HepG2 (cell line): Measurements from ENCODE around the gene MMP10. TPM values are rescaled to one million over a fixed set of nuclear protein-coding genes. Genes with fewer than 3 reads are reported as not detected.

ENCODE experiments used
- ATAC-seq: fragments of 200-7000 bp; cut with Tn5 transposase; 3 replicates; pipeline ENCODE4 v1.9.1; 2020; ENCODE audit warnings: mild to moderate bottlenecking, moderate library complexity
- Bru-seq: library from RNA; stranded (reverse); fragments of 400-500 nt; gene quantifications from one replicate; lab custom pipeline; 2021; lab: Mats Ljungman, UMichigan
- BruChase-seq, 2 experiments: library from RNA; stranded (reverse); fragments of 400-500 nt; gene quantifications; one replicate each; lab custom pipeline; 2021; lab: Mats Ljungman, UMichigan
- BruUV-seq: library from RNA; stranded (reverse); fragments of 400-500 nt; replicated peaks from 2 replicates; lab custom pipeline; 2021; lab: Mats Ljungman, UMichigan
- CTCF ChIA-PET: fragments of 300-600 bp; formaldehyde crosslinking; extraction: SDS; loops from one replicate; lab custom pipeline; 2021; ENCODE audit warnings: low total read pairs, inconsistent platforms, low intra/inter-chr PET ratio; lab: Yijun Ruan, JAX
- POLR2A ChIA-PET: fragments of 350-600 bp; sonication (Branson Sonifier 250); formaldehyde crosslinking; loops from one replicate; lab custom pipeline; 2020; ENCODE audit warnings: antibody characterized with exemption, inconsistent platforms; lab: Yijun Ruan, JAX
- DNase-seq: peaks from one replicate; pipeline ENCODE4 v3.0.0-alpha.2; 2015; ENCODE audit warnings: low spot score
- FAIRE-seq: peaks from 3 replicates; lab custom pipeline; 2011; peaks lifted over from hg19 to GRCh38; lab: Jason Lieb, UNC
- H2AFZ ChIP-seq: one replicate; pipeline ENCODE4 v1.6.1; 2011; ENCODE audit warnings: low read length, inconsistent platforms
- H3K27ac ChIP-seq: fragments of 300-600 bp; 3 replicates; pipeline ENCODE4 v1.8.0; 2011; ENCODE audit warnings: mixed run types, mild to moderate bottlenecking, mixed read lengths, low read length, inconsistent platforms; ENCODE audit not compliant: insufficient read depth; ENCODE audit errors: extremely low read length
- H3K27me3 ChIP-seq, 2 experiments: fragments of 200-600 bp in 1 of 2; 2 replicates in 1 of 2; 3 replicates in 1 of 2; pipeline versions ENCODE4 v1.6.0 to v1.8.0; 2011; ENCODE audit warnings: low read length in 2 of 2, mild to moderate bottlenecking in 2 of 2, moderate library complexity in 2 of 2, inconsistent platforms in 1 of 2; ENCODE audit not compliant: insufficient read depth in 2 of 2, control insufficient read depth in 1 of 2
- H3K36me3 ChIP-seq, 2 experiments: fragments of 200-600 bp in 1 of 2; replicated peaks in 1 of 2; 2 replicates in 1 of 2; 3 replicates in 1 of 2; pipeline versions ENCODE4 v1.5.1 to v1.8.0; 2011; ENCODE audit warnings: low read length in 2 of 2, inconsistent platforms in 1 of 2; ENCODE audit not compliant: insufficient read depth in 2 of 2, control insufficient read depth in 1 of 2
- H3K4me1 ChIP-seq: 2 replicates; pipeline ENCODE4 v1.5.1; 2012; ENCODE audit warnings: low read length, inconsistent platforms; ENCODE audit not compliant: insufficient read depth
- H3K4me2 ChIP-seq: 2 replicates; pipeline ENCODE4 v1.6.0; 2011; ENCODE audit warnings: low read depth, low read length, inconsistent platforms
- H3K4me3 ChIP-seq, 3 experiments: fragments of 200-600 bp in 1 of 3; sonication (generic), shearing (Covaris generic) in 1 of 3; replicated peaks in 1 of 3; 2 replicates each; pipeline ENCODE4 v1.5.1; 2011 to 2016; ENCODE audit warnings: low read length in 3 of 3, inconsistent platforms in 2 of 3, low read depth in 2 of 3, mild to moderate bottlenecking in 2 of 3, control low read depth in 1 of 3, mixed read lengths in 1 of 3; ENCODE audit not compliant: insufficient read depth in 1 of 3
- H3K79me2 ChIP-seq: one replicate; pipeline ENCODE4 v1.6.1; 2011; ENCODE audit warnings: low read length, inconsistent platforms; ENCODE audit not compliant: insufficient read depth
- H3K9ac ChIP-seq: 2 replicates; pipeline ENCODE4 v1.6.0; 2011; ENCODE audit warnings: mild to moderate bottlenecking, low read depth, low read length, inconsistent platforms; ENCODE audit not compliant: insufficient read depth
- H3K9me3 ChIP-seq: 2 replicates; pipeline ENCODE4 v1.5.1; 2012; ENCODE audit warnings: mild to moderate bottlenecking, low read length
- H4K20me1 ChIP-seq: 2 replicates; pipeline ENCODE4 v1.6.0; 2011; ENCODE audit warnings: inconsistent platforms, mild to moderate bottlenecking, low read length, moderate library complexity; ENCODE audit not compliant: insufficient read depth
- WGBS: methylation state at CpG from one replicate; pipeline ENCODE4 v1.1.6; 2017; ENCODE audit warnings: low lambda C conversion rate; 5-methylcytosine and 5-hydroxymethylcytosine counted together
- in situ Hi-C: cut with HindIII; loops from 2 replicates; pipeline ENCODE4 v1.10.0; 2017; ENCODE audit warnings: low pct_unique_long_range_greater_than_20kb; ENCODE audit not compliant: extremely low pct_ligation_motif_present
- intact Hi-C: fragments of 100-400 bp; cut with micrococcal nuclease; formaldehyde crosslinking; loops from one replicate; pipeline ENCODE4 v1.10.0; 2022; ENCODE audit not compliant: unreplicated experiment
- long read RNA-seq, 2 experiments: library from RNA in 1 of 2; library from polyadenylated mRNA in 1 of 2; stranded (forward) in 1 of 2; unstranded in 1 of 2; transcript quantifications; one replicate each; pipeline ENCODE4 v2.0.0, GENCODE V29; 2019 to 2022
- polyA minus RNA-seq, 3 experiments: library from RNA; depleted of rRNA, polyadenylated mRNA; stranded (reverse); fragments of >200 nt; gene quantifications; 2 replicates each; pipeline ENCODE4 v1.2.3, GENCODE V29; 2011; ENCODE audit warnings: low replicate concordance in 1 of 3
- polyA plus RNA-seq, 8 experiments: library from polyadenylated mRNA; depleted of rRNA in 3 of 8; stranded (reverse) in 7 of 8; unstranded in 1 of 8; fragments of >200 nt; fragmentation: Illumina TruSeq in 4 of 8; extraction: Trizol in 4 of 8; gene quantifications; 2 replicates each; pipeline versions ENCODE4 v1.2.1 to v1.2.3, GENCODE V29; 2011 to 2016; ENCODE audit warnings: low read depth in 4 of 8, missing spikeins in 1 of 8, mixed read lengths in 1 of 8; ENCODE audit not compliant: insufficient read depth in 1 of 8
- total RNA-seq, 5 experiments: library from RNA; depleted of rRNA; stranded (reverse); fragments of >200 nt; fragmentation: Illumina TruSeq; extraction: Trizol; gene quantifications; 2 replicates each; pipeline ENCODE4 v1.2.3, GENCODE V29; 2016; ENCODE audit warnings: low read depth in 1 of 5
- TF ChIP-seq, protein P1 (sequence below): sonication (generic); formaldehyde crosslinking; IDR thresholded peaks from 2 replicates; pipeline ENCODE4 v1.5.0; 2020; ENCODE audit warnings: mild to moderate bottlenecking, missing genetic modification reagents, moderate library complexity
- TF ChIP-seq, protein P2 (sequence below): sonication (generic); formaldehyde crosslinking; IDR thresholded peaks from 2 replicates; pipeline ENCODE4 v1.5.0; 2020; ENCODE audit warnings: mild to moderate bottlenecking, missing genetic modification reagents, borderline replicate concordance

The MMP10 gene
- total RNA-seq (2016; rRNA removed; fragmentation: Illumina TruSeq; extraction: Trizol) (not detected in 2 replicates), polyA plus RNA-seq (2011; rRNA removed) (0.03 and 0.18 TPM in 2 replicates), polyA minus RNA-seq (2011; rRNA and poly(A)+ RNA removed; ENCODE audit: low replicate concordance) (not detected in 2 replicates), Bru-seq, nascent RNA (not detected), BruChase-seq, experiment 1, labeled RNA remaining after a 6-hour chase (not detected), BruChase-seq, experiment 2, labeled RNA remaining after a 2-hour chase (not detected)
- total RNA-seq (2016; cell fraction: cytosol; rRNA removed; fragmentation: Illumina TruSeq; extraction: Trizol; ENCODE audit: low read depth) = not detected in 2 replicates
- total RNA-seq (2016; cell fraction: insoluble cytoplasmic fraction; rRNA removed; fragmentation: Illumina TruSeq; extraction: Trizol) = not detected in 2 replicates
- total RNA-seq (2016; cell fraction: membrane; rRNA removed; fragmentation: Illumina TruSeq; extraction: Trizol) = not detected in 2 replicates
- not detected in 2 replicates for total RNA-seq (2016; cell fraction: nucleus; rRNA removed; fragmentation: Illumina TruSeq; extraction: Trizol)
- 0.07 and 0.14 TPM in 2 replicates for polyA plus RNA-seq (2011; cell fraction: cytosol; rRNA removed)
- 0.07 TPM in 1 of 2 replicates, not detected in the other for polyA plus RNA-seq (2011; cell fraction: nucleus; rRNA removed)
- not detected in 2 replicates for polyA plus RNA-seq (2012)
- not detected in 2 replicates for polyA plus RNA-seq (2016; cell fraction: cytosol; fragmentation: Illumina TruSeq; extraction: Trizol; ENCODE audit: low read depth)
- not detected in 2 replicates for polyA plus RNA-seq (2016; cell fraction: insoluble cytoplasmic fraction; fragmentation: Illumina TruSeq; extraction: Trizol; ENCODE audit: low read depth)
- not detected in 2 replicates for polyA plus RNA-seq (2016; cell fraction: membrane; fragmentation: Illumina TruSeq; extraction: Trizol; ENCODE audit: low read depth)
- polyA plus RNA-seq (2016; cell fraction: nucleus; fragmentation: Illumina TruSeq; extraction: Trizol; ENCODE audit: insufficient read depth, low read depth) = not detected in 2 replicates
- polyA minus RNA-seq (2011; cell fraction: cytosol; rRNA and poly(A)+ RNA removed) = not detected in 2 replicates
- polyA minus RNA-seq (2011; cell fraction: nucleus; rRNA and poly(A)+ RNA removed) = not detected in 2 replicates
- long read RNA-seq, experiment 1 = 0 reads
- long read RNA-seq, experiment 2 = 0 reads

DNA sequence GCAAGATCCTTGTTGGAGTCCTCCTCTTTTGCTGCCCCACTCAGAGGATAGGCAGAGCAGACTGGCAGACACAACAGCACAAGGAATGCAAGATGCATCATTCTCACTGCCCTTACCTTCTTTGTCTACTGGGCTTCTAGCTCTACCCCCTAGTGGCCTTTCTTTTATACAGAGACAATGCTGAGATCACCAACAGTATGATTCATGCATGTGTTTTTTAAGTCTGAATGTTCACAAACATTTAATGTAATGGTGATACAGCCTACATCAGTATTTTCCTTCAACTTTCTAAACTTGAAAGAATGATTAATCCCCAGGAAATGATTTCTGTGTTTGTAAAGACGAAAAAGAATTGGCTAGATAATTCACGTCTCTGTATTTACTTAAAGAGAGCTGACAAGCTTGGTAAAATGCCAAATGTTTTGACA lies at the start of gene MMP10:
Gene MMP10 (minus strand): TSS at position 138 of the 428 bp plus-strand sequence. CDS start 37 bp downstream, at position 101.
- H3K36me3 ChIP-seq = no peaks in the 10 kb centered on the region
- FAIRE-seq (no peak), ATAC-seq (peak; percentile 80), DNase-seq (peak; percentile 21)
- no peaks in the 10 kb centered on the region for H3K79me2 ChIP-seq
- H2AFZ ChIP-seq = no peak within 1 kb of the TSS
- no TSS peak for BruUV-seq
- TF ChIP-seq, protein P1, sequence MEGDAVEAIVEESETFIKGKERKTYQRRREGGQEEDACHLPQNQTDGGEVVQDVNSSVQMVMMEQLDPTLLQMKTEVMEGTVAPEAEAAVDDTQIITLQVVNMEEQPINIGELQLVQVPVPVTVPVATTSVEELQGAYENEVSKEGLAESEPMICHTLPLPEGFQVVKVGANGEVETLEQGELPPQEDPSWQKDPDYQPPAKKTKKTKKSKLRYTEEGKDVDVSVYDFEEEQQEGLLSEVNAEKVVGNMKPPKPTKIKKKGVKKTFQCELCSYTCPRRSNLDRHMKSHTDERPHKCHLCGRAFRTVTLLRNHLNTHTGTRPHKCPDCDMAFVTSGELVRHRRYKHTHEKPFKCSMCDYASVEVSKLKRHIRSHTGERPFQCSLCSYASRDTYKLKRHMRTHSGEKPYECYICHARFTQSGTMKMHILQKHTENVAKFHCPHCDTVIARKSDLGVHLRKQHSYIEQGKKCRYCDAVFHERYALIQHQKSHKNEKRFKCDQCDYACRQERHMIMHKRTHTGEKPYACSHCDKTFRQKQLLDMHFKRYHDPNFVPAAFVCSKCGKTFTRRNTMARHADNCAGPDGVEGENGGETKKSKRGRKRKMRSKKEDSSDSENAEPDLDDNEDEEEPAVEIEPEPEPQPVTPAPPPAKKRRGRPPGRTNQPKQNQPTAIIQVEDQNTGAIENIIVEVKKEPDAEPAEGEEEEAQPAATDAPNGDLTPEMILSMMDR (CRISPR knock-in tag) = peak; percentile 18; the same call in 1 of the 2 replicates
- TF ChIP-seq, protein P2, sequence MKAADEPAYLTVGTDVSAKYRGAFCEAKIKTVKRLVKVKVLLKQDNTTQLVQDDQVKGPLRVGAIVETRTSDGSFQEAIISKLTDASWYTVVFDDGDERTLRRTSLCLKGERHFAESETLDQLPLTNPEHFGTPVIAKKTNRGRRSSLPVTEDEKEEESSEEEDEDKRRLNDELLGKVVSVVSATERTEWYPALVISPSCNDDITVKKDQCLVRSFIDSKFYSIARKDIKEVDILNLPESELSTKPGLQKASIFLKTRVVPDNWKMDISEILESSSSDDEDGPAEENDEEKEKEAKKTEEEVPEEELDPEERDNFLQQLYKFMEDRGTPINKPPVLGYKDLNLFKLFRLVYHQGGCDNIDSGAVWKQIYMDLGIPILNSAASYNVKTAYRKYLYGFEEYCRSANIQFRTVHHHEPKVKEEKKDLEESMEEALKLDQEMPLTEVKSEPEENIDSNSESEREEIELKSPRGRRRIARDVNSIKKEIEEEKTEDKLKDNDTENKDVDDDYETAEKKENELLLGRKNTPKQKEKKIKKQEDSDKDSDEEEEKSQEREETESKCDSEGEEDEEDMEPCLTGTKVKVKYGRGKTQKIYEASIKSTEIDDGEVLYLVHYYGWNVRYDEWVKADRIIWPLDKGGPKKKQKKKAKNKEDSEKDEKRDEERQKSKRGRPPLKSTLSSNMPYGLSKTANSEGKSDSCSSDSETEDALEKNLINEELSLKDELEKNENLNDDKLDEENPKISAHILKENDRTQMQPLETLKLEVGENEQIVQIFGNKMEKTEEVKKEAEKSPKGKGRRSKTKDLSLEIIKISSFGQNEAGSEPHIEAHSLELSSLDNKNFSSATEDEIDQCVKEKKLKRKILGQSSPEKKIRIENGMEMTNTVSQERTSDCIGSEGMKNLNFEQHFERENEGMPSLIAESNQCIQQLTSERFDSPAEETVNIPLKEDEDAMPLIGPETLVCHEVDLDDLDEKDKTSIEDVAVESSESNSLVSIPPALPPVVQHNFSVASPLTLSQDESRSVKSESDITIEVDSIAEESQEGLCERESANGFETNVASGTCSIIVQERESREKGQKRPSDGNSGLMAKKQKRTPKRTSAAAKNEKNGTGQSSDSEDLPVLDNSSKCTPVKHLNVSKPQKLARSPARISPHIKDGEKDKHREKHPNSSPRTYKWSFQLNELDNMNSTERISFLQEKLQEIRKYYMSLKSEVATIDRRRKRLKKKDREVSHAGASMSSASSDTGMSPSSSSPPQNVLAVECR (CRISPR knock-in tag) = no peak
- no peaks in the 10 kb centered on the region for H3K27me3 ChIP-seq
- ChIA-PET CTCF (no interaction called here), POLR2A (no interaction called here)
- intact Hi-C loops = no loop called here
- no peaks in the 10 kb centered on the region for H3K9me3 ChIP-seq
- no peak within 1 kb of the TSS for H3K4me2 ChIP-seq
- H4K20me1 ChIP-seq = no peaks in the 10 kb centered on the region
- in situ Hi-C loops = no loop called here
- H3K4me3 ChIP-seq = no peak within 1 kb of the TSS
- WGBS = 9% methylated on average over 2 of the region's 2 CpGs
- no peaks in the 10 kb centered on the region for H3K4me1 ChIP-seq
- H3K9ac ChIP-seq = no peak within 1 kb of the TSS
- H3K27ac ChIP-seq = no peak within 1 kb of the TSS
